SK-N-SH (cell line): ENCODE measurements around the gene MATN1. TPM values are rescaled to one million over a fixed set of nuclear protein-coding genes. Genes with fewer than 3 reads are reported as not detected.

Source experiments
- CTCF ChIA-PET: fragments of 300-600, 350-600 bp; formaldehyde crosslinking; extraction: SDS; loops from one replicate; lab custom pipeline; 2021; lab: Yijun Ruan, JAX
- POLR2A ChIA-PET: fragments of 350-600 bp; sonication (Branson Sonifier 250); formaldehyde crosslinking; extraction: SDS; loops from one replicate; lab custom pipeline; 2020; ENCODE audit warnings: antibody characterized with exemption, inconsistent platforms; lab: Yijun Ruan, JAX
- DNase-seq: peaks from one replicate; pipeline ENCODE4 v3.0.0; 2012
- H2AFZ ChIP-seq: fragments of 200-600 bp; sonication (generic); 2 replicates; pipeline ENCODE4 v1.8.1; 2016; ENCODE audit warnings: antibody characterized with exemption, mild to moderate bottlenecking, low read depth
- H3F3A ChIP-seq: fragments of 200-600 bp; sonication (generic); replicated peaks from 2 replicates; pipeline ENCODE3; 2016; ENCODE audit warnings: antibody characterized with exemption, mild to moderate bottlenecking; ENCODE audit not compliant: insufficient read depth
- H3K27ac ChIP-seq, 2 experiments: fragments of 200-500 bp in 1 of 2; fragments of 200-600 bp in 1 of 2; sonication (Bioruptor generic) in 1 of 2; sonication (generic), shearing (Covaris generic) in 1 of 2; 2 replicates each; pipeline versions ENCODE4 v1.5.1 to v1.6.1; 2014 to 2016; ENCODE audit warnings: low read depth in 2 of 2, inconsistent platforms in 1 of 2, low read length in 1 of 2, mild to moderate bottlenecking in 1 of 2, mixed read lengths in 1 of 2
- H3K27me3 ChIP-seq: fragments of 200-600 bp; sonication (generic), shearing (Covaris generic); 2 replicates; pipeline ENCODE4 v1.6.1; 2016; ENCODE audit warnings: mixed run types; ENCODE audit not compliant: insufficient read depth
- H3K36me3 ChIP-seq, 2 experiments: fragments of 200-500 bp in 1 of 2; fragments of 200-600 bp in 1 of 2; sonication (Bioruptor generic) in 1 of 2; sonication (generic) in 1 of 2; replicated peaks in 1 of 2; 2 replicates each; pipeline versions ENCODE3 to v1.5.1; 2014 to 2016; ENCODE audit warnings: low read length in 1 of 2, mild to moderate bottlenecking in 1 of 2; ENCODE audit not compliant: insufficient read depth in 2 of 2, control insufficient read depth in 1 of 2
- H3K4me1 ChIP-seq, 2 experiments: fragments of 200-500 bp in 1 of 2; fragments of 200-600 bp in 1 of 2; sonication (Bioruptor generic) in 1 of 2; sonication (generic), shearing (Covaris generic) in 1 of 2; 2 replicates each; pipeline versions ENCODE4 v1.5.1 to v1.6.1; 2014 to 2016; ENCODE audit warnings: low read depth in 1 of 2, low read length in 1 of 2, mixed run types in 1 of 2; ENCODE audit not compliant: insufficient read depth in 2 of 2, control insufficient read depth in 1 of 2
- H3K4me2 ChIP-seq: fragments of 200-600 bp; sonication (generic), shearing (Covaris generic); 2 replicates; pipeline ENCODE4 v1.6.1; 2017; ENCODE audit warnings: mixed run types
- H3K4me3 ChIP-seq, 2 experiments: fragments of 200-500 bp in 1 of 2; fragments of 200-600 bp in 1 of 2; sonication (Bioruptor generic) in 1 of 2; sonication (generic), shearing (Covaris generic) in 1 of 2; 2 replicates each; pipeline versions ENCODE4 v1.5.1 to v1.8.1; 2014 to 2016; ENCODE audit warnings: low read depth in 2 of 2, inconsistent platforms in 1 of 2, low read length in 1 of 2, mild to moderate bottlenecking in 1 of 2, mixed read lengths in 1 of 2, moderate library complexity in 1 of 2
- H3K79me2 ChIP-seq: fragments of 200-600 bp; sonication (generic); 2 replicates; pipeline ENCODE4 v1.8.1; 2017; ENCODE audit warnings: mild to moderate bottlenecking; ENCODE audit not compliant: insufficient read depth
- H3K9ac ChIP-seq: fragments of 200-600 bp; sonication (generic); 2 replicates; pipeline ENCODE4 v1.6.1; 2017; ENCODE audit warnings: mixed run types
- H3K9me2 ChIP-seq: fragments of 200-600 bp; sonication (generic); 2 replicates; pipeline ENCODE4 v1.6.1; 2017; ENCODE audit warnings: mixed run types
- H3K9me3 ChIP-seq: fragments of 200-600 bp; sonication (generic); 2 replicates; pipeline ENCODE4 v1.6.1; 2017; ENCODE audit warnings: mixed run types, mild to moderate bottlenecking, moderate library complexity
- H4K20me1 ChIP-seq: fragments of 200-600 bp; sonication (generic); 2 replicates; pipeline ENCODE4 v1.6.1; 2017; ENCODE audit warnings: mild to moderate bottlenecking, mixed run types; ENCODE audit not compliant: insufficient read depth
- CTCF ChIP-seq: fragments of 200-600 bp; sonication (generic); IDR thresholded peaks from 2 replicates; pipeline ENCODE4 v1.6.1; 2017; ENCODE audit warnings: antibody characterized with exemption, mild to moderate bottlenecking, moderate library complexity
- ELF1 ChIP-seq: IDR thresholded peaks from 2 replicates; pipeline ENCODE4 v1.4.0; 2012
- EP300 ChIP-seq, 2 experiments: IDR thresholded peaks; 2 replicates each; pipeline versions ENCODE4 v1.4.0 to v1.6.1; 2012; ENCODE audit warnings: borderline replicate concordance in 1 of 2, low read depth in 1 of 2, low read length in 1 of 2
- EZH2phosphoT487 ChIP-seq: fragments of 200-600 bp; sonication (generic); IDR thresholded peaks from 2 replicates; pipeline ENCODE4 v1.6.1; 2017; ENCODE audit warnings: low read depth, mixed run types, mild to moderate bottlenecking, antibody characterized with exemption, moderate library complexity, borderline replicate concordance
- FOSL2 ChIP-seq: IDR thresholded peaks from 2 replicates; pipeline ENCODE4 v1.4.0; 2012; ENCODE audit warnings: low read depth, mild to moderate bottlenecking, moderate library complexity, borderline replicate concordance
- FOXM1 ChIP-seq: IDR thresholded peaks from 2 replicates; pipeline ENCODE4 v1.4.0; 2012; ENCODE audit warnings: low read depth, mild to moderate bottlenecking
- JUND ChIP-seq: IDR thresholded peaks from 2 replicates; pipeline ENCODE4 v1.4.0; 2012
- MEF2A ChIP-seq: IDR thresholded peaks from 2 replicates; pipeline ENCODE4 v1.4.0; 2012; ENCODE audit warnings: low read depth, borderline replicate concordance
- MXI1 ChIP-seq: IDR thresholded peaks from 2 replicates; pipeline ENCODE4 v1.6.1; 2012; ENCODE audit warnings: mild to moderate bottlenecking, low read depth, low read length, improper control_type of control experiment
- PBX3 ChIP-seq: IDR thresholded peaks from 2 replicates; pipeline ENCODE4; 2012
- RAD21 ChIP-seq: IDR thresholded peaks from 2 replicates; pipeline ENCODE4 v1.6.1; 2012; ENCODE audit warnings: mild to moderate bottlenecking, low read length
- REST ChIP-seq: IDR thresholded peaks from 2 replicates; pipeline ENCODE4 v1.6.1; 2012; ENCODE audit warnings: mild to moderate bottlenecking, low read depth, low read length, moderate library complexity
- RFX5 ChIP-seq: IDR thresholded peaks from 2 replicates; pipeline ENCODE4 v1.6.1; 2012; ENCODE audit warnings: mild to moderate bottlenecking, improper control_type of control experiment, low read length
- SMC3 ChIP-seq: IDR thresholded peaks from 2 replicates; pipeline ENCODE4 v1.6.1; 2012; ENCODE audit warnings: low read depth, low read length, improper control_type of control experiment
- TCF12 ChIP-seq: IDR thresholded peaks from 2 replicates; pipeline ENCODE4 v1.4.0; 2012
- TEAD4 ChIP-seq: IDR thresholded peaks from 2 replicates; pipeline ENCODE4 v1.4.0; 2012; ENCODE audit warnings: mild to moderate bottlenecking, borderline replicate concordance; ENCODE audit not compliant: insufficient read depth
- WGBS: methylation state at CpG from one replicate; pipeline ENCODE4 v1.1.6; 2017; ENCODE audit warnings: low lambda C conversion rate; 5-methylcytosine and 5-hydroxymethylcytosine counted together
- polyA plus RNA-seq, 3 experiments: library from polyadenylated mRNA; depleted of rRNA; stranded (reverse); fragments of >200 nt; gene quantifications; 2 replicates each; pipeline ENCODE4 v1.2.3, GENCODE V29; 2012

Gene MATN1
- polyA plus RNA-seq, 1 of the 3 experiments (the other 2 are of a cell fraction): 0.23 TPM

GRCh38 chr1:30695439-30695841 lies 27.9 kb downstream of the MATN1 start:
- no peak overlapping the region for H3K9ac ChIP-seq
- no peaks in the 10 kb centered on the region for H3K79me2 ChIP-seq
- no peaks in the 10 kb centered on the region for H4K20me1 ChIP-seq
- no peak overlapping the region for H3K4me2 ChIP-seq
- no peaks in the 10 kb centered on the region for H3K27me3 ChIP-seq
- TF ChIP-seq MEF2A (no peak), CTCF (no peak), ELF1 (no peak), EP300 (IDR thresholded peaks at IDR 0.05; ENCODE audit: borderline replicate concordance in 1 of 2, low read depth in 1 of 2, low read length in 1 of 2) (peak in 1 of 2 experiments; percentile 45; a peak in 1 of 4 replicates), RAD21 (0 out of 2 replicates have a peak, but pooled peaks have one; percentile 1)
- ChIA-PET POLR2A (no interaction called here), CTCF (interaction anchor here (0.9 to 1.7 kb wide), 2 partner anchors 13 to 316 kb away, joined by 4 to 8 read pairs; no protein-coding TSS in a partner anchor)
- H3K4me1 ChIP-seq: peaks cover 0 to 42% of the 10 kb centered on the region in 2 experiments; a peak in 1 of 4 replicates
- DNase-seq: peak; percentile 70
- no peak overlapping the region for H3K4me3 ChIP-seq
- peak overlapping the region in 1 of 2 experiments; percentile 24; a peak in 1 of 4 replicates for H3K27ac ChIP-seq
- H3F3A ChIP-seq: no peaks in the 10 kb centered on the region
- no peaks in the 10 kb centered on the region for H3K36me3 ChIP-seq
- no peaks in the 10 kb centered on the region for H3K9me2 ChIP-seq
- no peak overlapping the region for H2AFZ ChIP-seq
- 11% methylated on average over 6 of the region's 6 CpGs for WGBS
- no peaks in the 10 kb centered on the region for H3K9me3 ChIP-seq

GRCh38 chr1:30694280-30695175 lies 28.9 kb downstream of the MATN1 start:
- Histone ChIP-seq H3K4me1 (peaks cover 0 to 51% of the 10 kb centered on the region in 2 experiments; a peak in 2 of 4 replicates), H3K4me3 (no peak overlapping the region), H3K36me3 (no peaks in the 10 kb centered on the region), H3K27me3 (no peaks in the 10 kb centered on the region), H3K9me2 (no peaks in the 10 kb centered on the region), H2AFZ (no peak overlapping the region), H3K4me2 (no peak overlapping the region), H3K9ac (no peak overlapping the region), H3K27ac (peak overlapping the region in 1 of 2 experiments; percentile 25; a peak in 1 of 4 replicates), H3K79me2 (no peaks in the 10 kb centered on the region), H4K20me1 (no peaks in the 10 kb centered on the region), H3K9me3 (no peaks in the 10 kb centered on the region), H3F3A (no peaks in the 10 kb centered on the region)
- POLR2A ChIA-PET: no interaction called here
- 37% methylated on average over 5 of the region's 8 CpGs for WGBS
- CTCF ChIA-PET: interaction anchor here (0.8 kb wide), 1 partner anchor 12 kb away, joined by 3 read pairs; no protein-coding TSS in a partner anchor
- no peak for TF ChIP-seq EZH2phosphoT487
- TF ChIP-seq FOSL2: no peak
- no peak for TF ChIP-seq SMC3
- no peak for TF ChIP-seq CTCF
- no peak for TF ChIP-seq FOXM1
- TF ChIP-seq TCF12: no peak
- TF ChIP-seq ELF1: no peak
- no peak for TF ChIP-seq REST
- TF ChIP-seq JUND: no peak
- TF ChIP-seq MXI1: no peak; the same call in 1 of the 2 replicates
- TF ChIP-seq PBX3: no peak
- TF ChIP-seq TEAD4: no peak
- no peak for TF ChIP-seq RAD21
- no peak for TF ChIP-seq RFX5
- no peak for DNase-seq
